K562 treated with DMSO at 1 percent for 4 hours (cell line): ENCODE measurements around the gene DNAJC10. TPM values are rescaled to one million over a fixed set of nuclear protein-coding genes. Genes with fewer than 3 reads are reported as not detected.

Source experiments
- total RNA-seq: library from RNA; unstranded; fragments of 300-600 nt; gene quantifications from 2 replicates; pipeline ENCODE4 v1.2.3, GENCODE V29; 2022; ENCODE audit not compliant: insufficient read depth

Gene DNAJC10
- 28.8 and 33.9 TPM in 2 replicates for total RNA-seq

GRCh38 chr2:182715892-182716649 is at the start of gene DNAJC10:
DNAJC10 (plus strand) TSS chr2:182716257; CDS start chr2:182718087, 1,830 bp downstream.

Other genes starting within 250 kb of the DNAJC10 start
- 0.24 and 0.63 TPM in 2 replicates for gene FRZB, start 150.4 kb downstream of the DNAJC10 start, total RNA-seq